GM12878 (cell line): ENCODE measurements around the gene ACOT7. TPM values are rescaled to one million over a fixed set of nuclear protein-coding genes. Genes with fewer than 3 reads are reported as not detected.

Source experiments
- ATAC-seq: fragments of 200-7000 bp; cut with Tn5 transposase; 3 replicates; pipeline ENCODE4 v1.9.1; 2020; ENCODE audit warnings: mild to moderate bottlenecking, moderate library complexity
- BruUV-seq: library from RNA; stranded (reverse); fragments of 400-500 nt; replicated peaks from 2 replicates; lab custom pipeline; 2021; lab: Mats Ljungman, UMichigan
- CTCF ChIA-PET: fragments of 300-600 bp; sonication (Branson Sonifier 250); formaldehyde crosslinking; extraction: SDS; loops from one replicate; lab custom pipeline; 2021; ENCODE audit warnings: inconsistent platforms; lab: Yijun Ruan, JAX
- POLR2A ChIA-PET: fragments of 350-600 bp; formaldehyde crosslinking; extraction: SDS; loops from one replicate; lab custom pipeline; 2021; ENCODE audit warnings: inconsistent platforms; lab: Charles Lee
- RAD21 ChIA-PET: fragments of 300-600 bp; sonication (Branson Sonifier 250); formaldehyde crosslinking; loops from one replicate; lab custom pipeline; 2023; ENCODE audit warnings: antibody characterized with exemption; ENCODE audit not compliant: unreplicated experiment; lab: Charles Lee
- SMC1A ChIA-PET: fragments of 300-600 bp; sonication (Branson Sonifier 250); formaldehyde crosslinking; loops from one replicate; lab custom pipeline; 2023; ENCODE audit not compliant: unreplicated experiment, uncharacterized antibody; lab: Charles Lee
- DNase-seq: peaks from one replicate; pipeline ENCODE4 v3.0.0-alpha.2; 2011; ENCODE audit warnings: low read depth, low spot score
- FAIRE-seq: peaks from 3 replicates; lab custom pipeline; 2011; peaks lifted over from hg19 to GRCh38; lab: Jason Lieb, UNC
- H2AFZ ChIP-seq: 2 replicates; pipeline ENCODE4 v1.6.0; 2011; ENCODE audit warnings: low read depth, low read length, control low read depth; ENCODE audit not compliant: control insufficient read depth
- H3K27ac ChIP-seq: 2 replicates; pipeline ENCODE4 v1.5.1; 2011; ENCODE audit warnings: control low read depth; ENCODE audit not compliant: control insufficient read depth, insufficient read depth
- H3K27me3 ChIP-seq, 2 experiments: replicated peaks in 1 of 2; 2 replicates each; pipeline versions ENCODE4 v1.6.0 to v1.6.1; 2011; ENCODE audit warnings: low read length in 1 of 2; ENCODE audit not compliant: control insufficient read depth in 2 of 2, insufficient read depth in 2 of 2
- H3K36me3 ChIP-seq, 2 experiments: 2 replicates each; pipeline ENCODE4 v1.5.1; 2011; ENCODE audit warnings: low read length in 1 of 2; ENCODE audit not compliant: control insufficient read depth in 2 of 2, insufficient read depth in 2 of 2
- H3K4me1 ChIP-seq: 2 replicates; pipeline ENCODE4 v1.6.1; 2011; ENCODE audit warnings: mild to moderate bottlenecking, low read length, moderate library complexity, mixed read lengths; ENCODE audit not compliant: control insufficient read depth, insufficient read depth
- H3K4me2 ChIP-seq: 2 replicates; pipeline ENCODE4 v1.6.0; 2011; ENCODE audit warnings: control low read depth; ENCODE audit not compliant: control insufficient read depth, insufficient read depth
- H3K4me3 ChIP-seq: fragments of 200-600 bp; sonication (generic); 2 replicates; pipeline ENCODE4 v1.5.1; 2016
- H3K79me2 ChIP-seq: 2 replicates; pipeline ENCODE4 v1.6.0; 2011; ENCODE audit warnings: low read length; ENCODE audit not compliant: control insufficient read depth, insufficient read depth
- H3K9ac ChIP-seq: 2 replicates; pipeline ENCODE4 v1.8.0; 2011; ENCODE audit warnings: low read length, control low read depth, mixed read lengths; ENCODE audit not compliant: control insufficient read depth, insufficient read depth
- H3K9me3 ChIP-seq: replicated peaks from 3 replicates; pipeline ENCODE4 v1.5.1; 2011; ENCODE audit warnings: mild to moderate bottlenecking, low read length; ENCODE audit not compliant: control insufficient read depth, insufficient read depth
- H4K20me1 ChIP-seq: 2 replicates; pipeline ENCODE4 v1.6.0; 2011; ENCODE audit not compliant: control insufficient read depth, insufficient read depth
- BCL11A ChIP-seq: IDR thresholded peaks from 2 replicates; pipeline ENCODE4 v1.6.1; 2011; ENCODE audit warnings: low read depth, low read length
- BHLHE40 ChIP-seq, 2 experiments: fragments of 450-650 bp in 1 of 2; IDR thresholded peaks; 2 replicates each; pipeline ENCODE4 v1.6.1; 2011 to 2017; ENCODE audit warnings: low read depth in 2 of 2, borderline replicate concordance in 1 of 2, improper control_type of control experiment in 1 of 2, low read length in 1 of 2, mild to moderate bottlenecking in 1 of 2
- CREM ChIP-seq: IDR thresholded peaks from 2 replicates; pipeline ENCODE4 v1.6.1; 2014; ENCODE audit warnings: antibody characterized with exemption, low read depth
- DPF2 ChIP-seq: fragments of 450-650 bp; IDR thresholded peaks from 2 replicates; pipeline ENCODE4 v1.6.1; 2017; ENCODE audit warnings: mild to moderate bottlenecking
- LARP7 ChIP-seq: fragments of 450-650 bp; IDR thresholded peaks from 2 replicates; pipeline ENCODE4 v1.6.1; 2017; ENCODE audit warnings: mild to moderate bottlenecking
- MEF2A ChIP-seq: IDR thresholded peaks from 2 replicates; pipeline ENCODE4 v1.6.1; 2011; ENCODE audit warnings: low read depth, mild to moderate bottlenecking, low read length, moderate library complexity; ENCODE audit not compliant: insufficient read depth
- MXI1 ChIP-seq: fragments of 150-350 bp; IDR thresholded peaks from 2 replicates; pipeline ENCODE4 v1.6.1; 2011; ENCODE audit warnings: low read depth, mild to moderate bottlenecking, inconsistent platforms, low read length, improper control_type of control experiment
- NFXL1 ChIP-seq: fragments of 450-650 bp; IDR thresholded peaks from 2 replicates; pipeline ENCODE4 v1.6.1; 2017; ENCODE audit warnings: antibody characterized with exemption, mild to moderate bottlenecking, borderline replicate concordance
- NR2C1 ChIP-seq: fragments of 450-650 bp; IDR thresholded peaks from 2 replicates; pipeline ENCODE4 v1.6.1; 2017; ENCODE audit warnings: antibody characterized with exemption, mild to moderate bottlenecking, moderate library complexity
- NRF1 ChIP-seq: conservative IDR thresholded peaks from 2 replicates; pipeline ENCODE4 v1.6.1; 2011; ENCODE audit warnings: mild to moderate bottlenecking, low read depth, low read length, improper control_type of control experiment
- RUNX3 ChIP-seq: IDR thresholded peaks from 2 replicates; pipeline ENCODE4 v1.6.1; 2012; ENCODE audit warnings: low read length, inconsistent platforms
- STAT3 ChIP-seq: IDR thresholded peaks from 2 replicates; pipeline ENCODE4 v1.6.1; 2011; ENCODE audit warnings: low read depth, low read length, improper control_type of control experiment
- TCF12 ChIP-seq: IDR thresholded peaks from 2 replicates; pipeline ENCODE4 v1.6.1; 2011; ENCODE audit warnings: low read depth, mild to moderate bottlenecking, low read length
- WGBS: methylation state at CpG from one replicate; pipeline ENCODE4 v1.1.6; 2016; ENCODE audit warnings: low lambda C conversion rate; ENCODE audit not compliant: insufficient replicate concordance, insufficient coverage; ENCODE audit errors: missing lambda C conversion rate; 5-methylcytosine and 5-hydroxymethylcytosine counted together
- in situ Hi-C: fragments of 300-500 bp; cut with MboI; formaldehyde crosslinking; loops from 9 replicates; pipeline ENCODE4 v1.14.3; 2018; ENCODE audit warnings: mixed read lengths
- intact Hi-C: fragments of 100-400 bp; cut with micrococcal nuclease; formaldehyde crosslinking; loops from one replicate; pipeline ENCODE4 v1.14.2; 2022; ENCODE audit not compliant: unreplicated experiment
- polyA plus RNA-seq, 11 experiments: library from polyadenylated mRNA; depleted of rRNA in 4 of 11; unstranded in 6 of 11; stranded (reverse) in 5 of 11; fragments of >200 nt; fragmentation: Nextera tagmentation in 4 of 11; fragmentation: Illumina TruSeq in 1 of 11; extraction: Ambion mirVana in 4 of 11; extraction: Trizol in 1 of 11; gene quantifications; 1 replicate in 1 of 11; 2 replicates in 10 of 11; pipeline versions ENCODE4 v1.2.1 to v1.2.3, GENCODE V29; 2011 to 2016; ENCODE audit warnings: inconsistent platforms in 2 of 11, missing spikeins in 2 of 11, low read depth in 1 of 11
- total RNA-seq, 4 experiments: library from RNA; depleted of rRNA in 3 of 4; stranded (reverse); fragments of >200 nt in 3 of 4; fragmentation: Illumina TruSeq in 1 of 4; extraction: Trizol in 1 of 4; gene quantifications; 2 replicates each; pipeline versions ENCODE4 v1.2.1 to v1.2.3, GENCODE V29; 2013 to 2021
- TF ChIP-seq, protein P1 (sequence below): fragments of 450-650 bp; IDR thresholded peaks from 2 replicates; pipeline ENCODE4 v1.6.1; 2016; ENCODE audit warnings: mild to moderate bottlenecking
- TF ChIP-seq, protein P2 (sequence below): fragments of 450-650 bp; formaldehyde crosslinking; IDR thresholded peaks from 2 replicates; pipeline ENCODE4 v1.4.0; 2020; ENCODE audit warnings: mild to moderate bottlenecking, moderate library complexity
- TF ChIP-seq, protein P3 (sequence below): IDR thresholded peaks from 2 replicates; pipeline ENCODE4 v1.6.1; 2012; ENCODE audit warnings: mild to moderate bottlenecking, low read depth, low read length

Gene ACOT7
- total and polyA plus RNA-seq, 10 of the 15 experiments (the other 5 are each of a cell fraction or from before 2014, with no cell fraction given), result 8.9 to 206 (median 61.2) TPM

DNA sequence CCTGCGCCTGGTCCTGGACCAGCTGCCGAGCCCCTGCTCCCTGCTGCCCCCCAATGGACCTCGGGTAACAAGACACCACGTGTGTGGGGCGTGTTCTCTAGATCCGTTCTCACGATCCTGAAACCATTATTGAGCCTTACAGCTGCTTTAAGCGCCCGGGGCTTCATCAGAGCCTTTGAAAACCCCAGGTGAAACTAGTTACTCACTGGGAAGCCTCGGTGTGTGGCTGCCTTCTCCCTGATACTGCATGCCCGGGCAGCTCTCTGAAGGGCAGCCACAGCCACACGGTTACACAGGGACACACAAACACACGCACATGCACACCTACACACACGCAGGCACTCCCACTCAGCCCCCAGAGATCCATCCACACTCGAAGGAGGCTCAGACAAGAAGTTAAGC lies 20.9 kb upstream of the ACOT7 start (continued):
- peak; percentile 46; the same call in 1 of the 2 replicates for TF ChIP-seq MXI1
- TF ChIP-seq TCF12, result peak; percentile 75
- peak; percentile 56; the same call in 1 of the 2 replicates for TF ChIP-seq CREM
- TF ChIP-seq RUNX3, result peak; percentile 67
- no peak for TF ChIP-seq NFXL1
- TF ChIP-seq, protein P1, sequence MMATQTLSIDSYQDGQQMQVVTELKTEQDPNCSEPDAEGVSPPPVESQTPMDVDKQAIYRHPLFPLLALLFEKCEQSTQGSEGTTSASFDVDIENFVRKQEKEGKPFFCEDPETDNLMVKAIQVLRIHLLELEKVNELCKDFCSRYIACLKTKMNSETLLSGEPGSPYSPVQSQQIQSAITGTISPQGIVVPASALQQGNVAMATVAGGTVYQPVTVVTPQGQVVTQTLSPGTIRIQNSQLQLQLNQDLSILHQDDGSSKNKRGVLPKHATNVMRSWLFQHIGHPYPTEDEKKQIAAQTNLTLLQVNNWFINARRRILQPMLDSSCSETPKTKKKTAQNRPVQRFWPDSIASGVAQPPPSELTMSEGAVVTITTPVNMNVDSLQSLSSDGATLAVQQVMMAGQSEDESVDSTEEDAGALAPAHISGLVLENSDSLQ, result peak; percentile 50; the same call in 1 of the 2 replicates
- no peak for TF ChIP-seq NR2C1
- TF ChIP-seq BCL11A, result peak; percentile 68; the same call in 1 of the 2 replicates

DNA sequence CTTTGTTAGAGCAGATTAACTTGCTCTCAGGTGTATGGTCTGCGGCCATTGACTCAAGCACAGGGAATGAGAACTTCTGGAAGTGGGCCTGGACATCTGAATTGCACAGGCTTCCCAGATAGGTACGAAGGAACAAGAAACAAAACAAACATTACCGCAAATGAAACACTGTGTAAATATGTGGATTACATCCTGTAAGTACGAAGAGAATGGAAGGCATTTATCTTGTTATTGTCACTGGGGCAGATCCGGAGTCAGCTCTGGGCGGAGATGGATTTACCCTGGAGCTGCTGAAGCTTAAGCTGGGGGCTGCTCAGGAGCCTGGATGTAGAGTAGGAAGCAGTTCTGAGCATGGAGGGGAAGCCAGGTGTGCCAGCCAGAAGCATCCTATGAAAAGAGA lies 19.3 kb upstream of the ACOT7 start:
- ChIA-PET RAD21 (no interaction called here), SMC1A (interaction anchor here (1.0 to 1.9 kb wide), 2 partner anchors 11 to 37 kb away, joined by 3 to 5 read pairs; no protein-coding TSS in a partner anchor), CTCF (interaction anchor here (1.2 to 11.8 kb wide), 6 partner anchors 10 to 174 kb away, joined by 3 to 86 read pairs (median 10); no protein-coding TSS in a partner anchor), POLR2A (interaction anchor here (0.6 to 1.8 kb wide), 2 partner anchors 52 to 95 kb away, joined by 4 read pairs; no protein-coding TSS in a partner anchor)
- FAIRE-seq (no peak), ATAC-seq (no peak), DNase-seq (no peak)
- Histone ChIP-seq H3K4me2 (no peak overlapping the region), H3K9me3 (no peaks in the 10 kb centered on the region), H3K4me3 (no peak overlapping the region), H2AFZ (no peak overlapping the region), H3K9ac (no peak overlapping the region), H3K4me1 (peaks cover 13% of the 10 kb centered on the region), H3K79me2 (no peaks in the 10 kb centered on the region), H3K27ac (no peak overlapping the region), H4K20me1 (no peaks in the 10 kb centered on the region), H3K36me3 (no peaks in the 10 kb centered on the region), H3K27me3 (no peaks in the 10 kb centered on the region; a peak in 1 of 4 replicates)
- WGBS, result 74% methylated on average over 6 of the region's 6 CpGs
- in situ Hi-C loops, result no loop called here
- intact Hi-C loops, result no loop called here
- no TSS peak for BruUV-seq
- TF ChIP-seq MEF2A (no peak), DPF2 (no peak), STAT3 (no peak), LARP7 (no peak), NRF1 (no peak), BHLHE40 (IDR thresholded peaks at IDR 0.05; ENCODE audit: borderline replicate concordance in 1 of 2, low read depth in 2 of 2, low read length in 1 of 2) (no peak), RUNX3 (no peak)
- TF ChIP-seq, protein P2, sequence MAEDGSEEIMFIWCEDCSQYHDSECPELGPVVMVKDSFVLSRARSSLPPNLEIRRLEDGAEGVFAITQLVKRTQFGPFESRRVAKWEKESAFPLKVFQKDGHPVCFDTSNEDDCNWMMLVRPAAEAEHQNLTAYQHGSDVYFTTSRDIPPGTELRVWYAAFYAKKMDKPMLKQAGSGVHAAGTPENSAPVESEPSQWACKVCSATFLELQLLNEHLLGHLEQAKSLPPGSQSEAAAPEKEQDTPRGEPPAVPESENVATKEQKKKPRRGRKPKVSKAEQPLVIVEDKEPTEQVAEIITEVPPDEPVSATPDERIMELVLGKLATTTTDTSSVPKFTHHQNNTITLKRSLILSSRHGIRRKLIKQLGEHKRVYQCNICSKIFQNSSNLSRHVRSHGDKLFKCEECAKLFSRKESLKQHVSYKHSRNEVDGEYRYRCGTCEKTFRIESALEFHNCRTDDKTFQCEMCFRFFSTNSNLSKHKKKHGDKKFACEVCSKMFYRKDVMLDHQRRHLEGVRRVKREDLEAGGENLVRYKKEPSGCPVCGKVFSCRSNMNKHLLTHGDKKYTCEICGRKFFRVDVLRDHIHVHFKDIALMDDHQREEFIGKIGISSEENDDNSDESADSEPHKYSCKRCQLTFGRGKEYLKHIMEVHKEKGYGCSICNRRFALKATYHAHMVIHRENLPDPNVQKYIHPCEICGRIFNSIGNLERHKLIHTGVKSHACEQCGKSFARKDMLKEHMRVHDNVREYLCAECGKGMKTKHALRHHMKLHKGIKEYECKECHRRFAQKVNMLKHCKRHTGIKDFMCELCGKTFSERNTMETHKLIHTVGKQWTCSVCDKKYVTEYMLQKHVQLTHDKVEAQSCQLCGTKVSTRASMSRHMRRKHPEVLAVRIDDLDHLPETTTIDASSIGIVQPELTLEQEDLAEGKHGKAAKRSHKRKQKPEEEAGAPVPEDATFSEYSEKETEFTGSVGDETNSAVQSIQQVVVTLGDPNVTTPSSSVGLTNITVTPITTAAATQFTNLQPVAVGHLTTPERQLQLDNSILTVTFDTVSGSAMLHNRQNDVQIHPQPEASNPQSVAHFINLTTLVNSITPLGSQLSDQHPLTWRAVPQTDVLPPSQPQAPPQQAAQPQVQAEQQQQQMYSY, result no peak
- TF ChIP-seq, protein P3, sequence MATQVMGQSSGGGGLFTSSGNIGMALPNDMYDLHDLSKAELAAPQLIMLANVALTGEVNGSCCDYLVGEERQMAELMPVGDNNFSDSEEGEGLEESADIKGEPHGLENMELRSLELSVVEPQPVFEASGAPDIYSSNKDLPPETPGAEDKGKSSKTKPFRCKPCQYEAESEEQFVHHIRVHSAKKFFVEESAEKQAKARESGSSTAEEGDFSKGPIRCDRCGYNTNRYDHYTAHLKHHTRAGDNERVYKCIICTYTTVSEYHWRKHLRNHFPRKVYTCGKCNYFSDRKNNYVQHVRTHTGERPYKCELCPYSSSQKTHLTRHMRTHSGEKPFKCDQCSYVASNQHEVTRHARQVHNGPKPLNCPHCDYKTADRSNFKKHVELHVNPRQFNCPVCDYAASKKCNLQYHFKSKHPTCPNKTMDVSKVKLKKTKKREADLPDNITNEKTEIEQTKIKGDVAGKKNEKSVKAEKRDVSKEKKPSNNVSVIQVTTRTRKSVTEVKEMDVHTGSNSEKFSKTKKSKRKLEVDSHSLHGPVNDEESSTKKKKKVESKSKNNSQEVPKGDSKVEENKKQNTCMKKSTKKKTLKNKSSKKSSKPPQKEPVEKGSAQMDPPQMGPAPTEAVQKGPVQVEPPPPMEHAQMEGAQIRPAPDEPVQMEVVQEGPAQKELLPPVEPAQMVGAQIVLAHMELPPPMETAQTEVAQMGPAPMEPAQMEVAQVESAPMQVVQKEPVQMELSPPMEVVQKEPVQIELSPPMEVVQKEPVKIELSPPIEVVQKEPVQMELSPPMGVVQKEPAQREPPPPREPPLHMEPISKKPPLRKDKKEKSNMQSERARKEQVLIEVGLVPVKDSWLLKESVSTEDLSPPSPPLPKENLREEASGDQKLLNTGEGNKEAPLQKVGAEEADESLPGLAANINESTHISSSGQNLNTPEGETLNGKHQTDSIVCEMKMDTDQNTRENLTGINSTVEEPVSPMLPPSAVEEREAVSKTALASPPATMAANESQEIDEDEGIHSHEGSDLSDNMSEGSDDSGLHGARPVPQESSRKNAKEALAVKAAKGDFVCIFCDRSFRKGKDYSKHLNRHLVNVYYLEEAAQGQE, result no peak
